ENCODE results near the gene HAPLN3.

HAPLN3 gene

GRCh38 chr15:88908123-88908522 is 12.8 kb upstream of the HAPLN3 start:
- Histone ChIP-seq H3K4me1 (ENCODE audit: control insufficient read depth, insufficient read depth, low read length) (peaks cover 12% of the 10 kb centered on the region), H3K27me3 (ENCODE audit: control insufficient read depth, insufficient read depth, low read length) (peaks cover 4% of the 10 kb centered on the region), H3K9me3 (ENCODE audit: control insufficient read depth, low read length) (no peaks in the 10 kb centered on the region), H3K36me3 (ENCODE audit: control insufficient read depth, insufficient read depth, low read length) (no peaks in the 10 kb centered on the region), H3K4me3 (ENCODE audit: low read length) (no peak overlapping the region), H3K9ac (ENCODE audit: low read length) (no peak overlapping the region)

GRCh38 chr15:88907111-88907510 is 11.8 kb upstream of the HAPLN3 start:
- Histone ChIP-seq H3K9me3 (ENCODE audit: control insufficient read depth, low read length) (no peaks in the 10 kb centered on the region), H3K36me3 (ENCODE audit: control insufficient read depth, insufficient read depth, low read length) (no peaks in the 10 kb centered on the region), H3K4me3 (ENCODE audit: low read length) (no peak overlapping the region), H3K4me1 (ENCODE audit: control insufficient read depth, insufficient read depth, low read length) (peaks cover 12% of the 10 kb centered on the region), H3K9ac (ENCODE audit: low read length) (no peak overlapping the region), H3K27me3 (ENCODE audit: control insufficient read depth, insufficient read depth, low read length) (no peaks in the 10 kb centered on the region)

- Histone ChIP-seq H3K9ac (ENCODE audit: low read length) (no peak overlapping the region), H3K4me3 (ENCODE audit: low read length) (no peak overlapping the region), H3K27me3 (ENCODE audit: control insufficient read depth, insufficient read depth, low read length) (no peaks in the 10 kb centered on the region), H3K4me1 (ENCODE audit: control insufficient read depth, insufficient read depth, low read length) (peaks cover 12% of the 10 kb centered on the region), H3K9me3 (ENCODE audit: control insufficient read depth, low read length) (no peaks in the 10 kb centered on the region), H3K36me3 (ENCODE audit: control insufficient read depth, insufficient read depth, low read length) (no peaks in the 10 kb centered on the region)
Measured at GRCh38 chr15:88906551-88906950, 11.2 kb upstream of the HAPLN3 start.

GRCh38 chr15:88906130-88906529 is 10.8 kb upstream of the HAPLN3 start:
- H3K9me3 ChIP-seq (ENCODE audit: control insufficient read depth, low read length) = no peaks in the 10 kb centered on the region
- no peaks in the 10 kb centered on the region for H3K36me3 ChIP-seq (ENCODE audit: control insufficient read depth, insufficient read depth, low read length)
- H3K4me1 ChIP-seq (ENCODE audit: control insufficient read depth, insufficient read depth, low read length) = peaks cover 12% of the 10 kb centered on the region
- no peak overlapping the region for H3K9ac ChIP-seq (ENCODE audit: low read length)
- H3K4me3 ChIP-seq (ENCODE audit: low read length) = no peak overlapping the region
- no peaks in the 10 kb centered on the region for H3K27me3 ChIP-seq (ENCODE audit: control insufficient read depth, insufficient read depth, low read length)

GRCh38 chr15:88905576-88905975 is 10.2 kb upstream of the HAPLN3 start:
- Histone ChIP-seq H3K9me3 (ENCODE audit: control insufficient read depth, low read length) (no peaks in the 10 kb centered on the region), H3K36me3 (ENCODE audit: control insufficient read depth, insufficient read depth, low read length) (no peaks in the 10 kb centered on the region), H3K4me1 (ENCODE audit: control insufficient read depth, insufficient read depth, low read length) (peaks cover 12% of the 10 kb centered on the region), H3K27me3 (ENCODE audit: control insufficient read depth, insufficient read depth, low read length) (no peaks in the 10 kb centered on the region), H3K9ac (ENCODE audit: low read length) (no peak overlapping the region), H3K4me3 (ENCODE audit: low read length) (no peak overlapping the region)

GRCh38 chr15:88904624-88905327 is 9.4 kb upstream of the HAPLN3 start:
- no peaks in the 10 kb centered on the region for H3K9me3 ChIP-seq (ENCODE audit: control insufficient read depth, low read length)
- no peak overlapping the region for H3K4me3 ChIP-seq (ENCODE audit: low read length)
- H3K36me3 ChIP-seq (ENCODE audit: control insufficient read depth, insufficient read depth, low read length) = no peaks in the 10 kb centered on the region
- H3K9ac ChIP-seq (ENCODE audit: low read length) = no peak overlapping the region
- no peaks in the 10 kb centered on the region for H3K27me3 ChIP-seq (ENCODE audit: control insufficient read depth, insufficient read depth, low read length)
- H3K4me1 ChIP-seq (ENCODE audit: control insufficient read depth, insufficient read depth, low read length) = peaks cover 12% of the 10 kb centered on the region

GRCh38 chr15:88904257-88904623 is 8.9 kb upstream of the HAPLN3 start:
- no peaks in the 10 kb centered on the region for H3K27me3 ChIP-seq (ENCODE audit: control insufficient read depth, insufficient read depth, low read length)
- no peaks in the 10 kb centered on the region for H3K9me3 ChIP-seq (ENCODE audit: control insufficient read depth, low read length)
- H3K9ac ChIP-seq (ENCODE audit: low read length) = no peak overlapping the region
- no peaks in the 10 kb centered on the region for H3K36me3 ChIP-seq (ENCODE audit: control insufficient read depth, insufficient read depth, low read length)
- no peak overlapping the region for H3K4me3 ChIP-seq (ENCODE audit: low read length)
- H3K4me1 ChIP-seq (ENCODE audit: control insufficient read depth, insufficient read depth, low read length) = peaks cover 12% of the 10 kb centered on the region

- Histone ChIP-seq H3K4me3 (ENCODE audit: low read length) (no peak overlapping the region), H3K9ac (ENCODE audit: low read length) (no peak overlapping the region), H3K9me3 (ENCODE audit: control insufficient read depth, low read length) (no peaks in the 10 kb centered on the region), H3K36me3 (ENCODE audit: control insufficient read depth, insufficient read depth, low read length) (no peaks in the 10 kb centered on the region), H3K4me1 (ENCODE audit: control insufficient read depth, insufficient read depth, low read length) (peaks cover 12% of the 10 kb centered on the region), H3K27me3 (ENCODE audit: control insufficient read depth, insufficient read depth, low read length) (no peaks in the 10 kb centered on the region)
Measured at GRCh38 chr15:88902846-88903245, 7.5 kb upstream of the HAPLN3 start.

GRCh38 chr15:88902221-88902835 is 7.0 kb upstream of the HAPLN3 start:
- no peak overlapping the region for H3K9ac ChIP-seq (ENCODE audit: low read length)
- no peaks in the 10 kb centered on the region for H3K9me3 ChIP-seq (ENCODE audit: control insufficient read depth, low read length)
- H3K27me3 ChIP-seq (ENCODE audit: control insufficient read depth, insufficient read depth, low read length) = no peaks in the 10 kb centered on the region
- no peak overlapping the region for H3K4me3 ChIP-seq (ENCODE audit: low read length)
- no peaks in the 10 kb centered on the region for H3K36me3 ChIP-seq (ENCODE audit: control insufficient read depth, insufficient read depth, low read length)
- H3K4me1 ChIP-seq (ENCODE audit: control insufficient read depth, insufficient read depth, low read length) = peaks cover 16% of the 10 kb centered on the region

GRCh38 chr15:88901508-88902220 is 6.3 kb upstream of the HAPLN3 start:
- no peaks in the 10 kb centered on the region for H3K27me3 ChIP-seq (ENCODE audit: control insufficient read depth, insufficient read depth, low read length)
- no peak overlapping the region for H3K9ac ChIP-seq (ENCODE audit: low read length)
- H3K4me3 ChIP-seq (ENCODE audit: low read length) = no peak overlapping the region
- H3K9me3 ChIP-seq (ENCODE audit: control insufficient read depth, low read length) = no peaks in the 10 kb centered on the region
- H3K4me1 ChIP-seq (ENCODE audit: control insufficient read depth, insufficient read depth, low read length) = peaks cover 21% of the 10 kb centered on the region
- no peaks in the 10 kb centered on the region for H3K36me3 ChIP-seq (ENCODE audit: control insufficient read depth, insufficient read depth, low read length)

- Histone ChIP-seq H3K9me3 (ENCODE audit: control insufficient read depth, low read length) (no peaks in the 10 kb centered on the region), H3K4me1 (ENCODE audit: control insufficient read depth, insufficient read depth, low read length) (peaks cover 21% of the 10 kb centered on the region), H3K27me3 (ENCODE audit: control insufficient read depth, insufficient read depth, low read length) (peaks cover 3% of the 10 kb centered on the region), H3K4me3 (ENCODE audit: low read length) (no peak overlapping the region), H3K36me3 (ENCODE audit: control insufficient read depth, insufficient read depth, low read length) (no peaks in the 10 kb centered on the region), H3K9ac (ENCODE audit: low read length) (no peak overlapping the region)
Measured at GRCh38 chr15:88900982-88901418, 5.7 kb upstream of the HAPLN3 start.

GRCh38 chr15:88900309-88900981 is 5.1 kb upstream of the HAPLN3 start:
- H3K36me3 ChIP-seq (ENCODE audit: control insufficient read depth, insufficient read depth, low read length) = no peaks in the 10 kb centered on the region
- peaks cover 6% of the 10 kb centered on the region for H3K27me3 ChIP-seq (ENCODE audit: control insufficient read depth, insufficient read depth, low read length)
- no peak overlapping the region for H3K4me3 ChIP-seq (ENCODE audit: low read length)
- no peaks in the 10 kb centered on the region for H3K9me3 ChIP-seq (ENCODE audit: control insufficient read depth, low read length)
- no peak overlapping the region for H3K9ac ChIP-seq (ENCODE audit: low read length)
- peaks cover 24% of the 10 kb centered on the region for H3K4me1 ChIP-seq (ENCODE audit: control insufficient read depth, insufficient read depth, low read length)

All from mucosa of stomach (tissue), 1 donor.